ENCODE data around the gene TSPAN14.

DNA sequence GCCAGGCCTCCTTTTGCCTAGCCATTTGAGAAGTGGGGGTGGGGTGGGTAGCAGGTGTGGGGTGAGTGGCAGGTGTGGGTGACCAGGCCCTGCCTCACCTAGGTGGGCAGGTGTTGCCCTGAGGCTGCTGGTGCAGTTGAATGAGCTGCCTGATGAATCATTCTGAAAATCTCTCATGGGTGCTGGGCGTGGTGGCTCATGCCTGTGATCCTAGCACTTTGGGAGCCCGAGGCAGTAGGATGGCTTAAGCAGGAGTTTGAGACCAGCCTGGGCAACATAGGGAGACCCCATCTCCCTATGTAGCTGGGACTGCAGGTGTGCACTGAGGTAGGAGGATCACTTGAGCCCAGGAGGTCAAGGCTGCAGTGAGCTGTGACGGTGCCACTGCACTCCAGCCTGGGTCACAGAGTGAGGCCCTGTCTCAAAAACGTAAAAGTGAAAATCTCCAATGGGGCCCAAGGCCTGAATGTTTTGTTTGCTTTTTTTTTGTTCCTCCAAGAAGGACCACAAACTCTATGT, 17.7 kb downstream of the TSPAN14 start:
- no peak for TF ChIP-seq POLR2A (IDR thresholded peaks at IDR 0.05; ENCODE audit: low read length)
- TF ChIP-seq GATA1 (IDR thresholded peaks at IDR 0.05; ENCODE audit: low read depth, low read length), result no peak
